Fibroblast of the aortic adventitia (primary cell): ENCODE results near the gene CHCHD4. TPM values are rescaled to one million over a fixed set of nuclear protein-coding genes. Genes with fewer than 3 reads are reported as not detected.
A peak's percentile ranks its signal among the peaks of the same experiment; 100 is the strongest.

Experiments used
- DNase-seq: peaks from one replicate; pipeline ENCODE4 v3.0.0-alpha.2; 2010; ENCODE audit warnings: low read depth
- H3K4me3 ChIP-seq: 2 replicates; pipeline ENCODE4 v1.5.1; 2011; ENCODE audit warnings: low read depth, mild to moderate bottlenecking, control low read depth, low read length, moderate library complexity
- total RNA-seq: library from RNA; depleted of rRNA; stranded (reverse); fragments of >200 nt; gene quantifications from 2 replicates; pipeline ENCODE4 v1.2.3, GENCODE V29; 2012; ENCODE audit warnings: low replicate concordance
- TF ChIP-seq, protein P1 (sequence below): IDR thresholded peaks from 2 replicates; pipeline ENCODE4 v1.5.1; 2011; ENCODE audit warnings: mild to moderate bottlenecking, low read length, control low read depth, inconsistent platforms; ENCODE audit not compliant: insufficient read depth

The CHCHD4 gene
- total RNA-seq, 1 donor, result 12.7 TPM

DNA sequence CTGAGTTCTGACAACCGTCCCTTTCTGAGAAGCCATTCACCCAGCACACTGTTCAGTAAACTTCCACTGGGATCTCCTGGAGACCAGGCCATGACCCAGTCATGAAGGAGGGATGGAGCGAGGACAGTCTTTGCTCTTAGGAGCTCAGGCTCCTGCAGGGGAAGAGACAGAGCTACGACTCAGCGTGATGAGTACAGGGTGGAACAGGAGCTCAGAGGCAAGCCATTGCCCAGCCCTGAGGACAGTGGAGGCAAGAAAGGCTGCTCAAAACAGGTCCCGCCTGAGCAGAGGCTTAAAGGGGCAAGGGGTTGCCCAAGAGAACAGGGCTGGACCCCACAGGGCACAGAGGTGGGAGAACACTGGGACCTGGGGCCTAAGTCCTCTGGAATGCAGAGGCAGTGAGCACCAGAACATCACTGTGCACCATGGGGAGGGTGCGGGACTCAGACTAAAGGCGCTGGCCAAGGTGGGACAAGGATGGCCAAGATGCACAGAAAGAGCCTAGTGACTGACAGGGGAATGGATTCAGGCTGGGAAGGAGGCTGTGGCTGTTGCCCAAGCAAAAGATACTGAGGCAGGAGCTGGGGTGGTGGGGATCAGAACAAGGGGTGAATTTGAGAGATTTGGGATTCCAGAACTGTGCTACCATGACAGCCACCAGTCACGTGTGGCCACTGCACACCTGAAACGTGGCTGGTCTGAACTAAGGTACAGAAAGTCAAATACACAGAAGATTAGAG is 26.0 kb upstream of the CHCHD4 start:
- no peak for DNase-seq
- H3K4me3 ChIP-seq, result no peak overlapping the region
- TF ChIP-seq, protein P1, sequence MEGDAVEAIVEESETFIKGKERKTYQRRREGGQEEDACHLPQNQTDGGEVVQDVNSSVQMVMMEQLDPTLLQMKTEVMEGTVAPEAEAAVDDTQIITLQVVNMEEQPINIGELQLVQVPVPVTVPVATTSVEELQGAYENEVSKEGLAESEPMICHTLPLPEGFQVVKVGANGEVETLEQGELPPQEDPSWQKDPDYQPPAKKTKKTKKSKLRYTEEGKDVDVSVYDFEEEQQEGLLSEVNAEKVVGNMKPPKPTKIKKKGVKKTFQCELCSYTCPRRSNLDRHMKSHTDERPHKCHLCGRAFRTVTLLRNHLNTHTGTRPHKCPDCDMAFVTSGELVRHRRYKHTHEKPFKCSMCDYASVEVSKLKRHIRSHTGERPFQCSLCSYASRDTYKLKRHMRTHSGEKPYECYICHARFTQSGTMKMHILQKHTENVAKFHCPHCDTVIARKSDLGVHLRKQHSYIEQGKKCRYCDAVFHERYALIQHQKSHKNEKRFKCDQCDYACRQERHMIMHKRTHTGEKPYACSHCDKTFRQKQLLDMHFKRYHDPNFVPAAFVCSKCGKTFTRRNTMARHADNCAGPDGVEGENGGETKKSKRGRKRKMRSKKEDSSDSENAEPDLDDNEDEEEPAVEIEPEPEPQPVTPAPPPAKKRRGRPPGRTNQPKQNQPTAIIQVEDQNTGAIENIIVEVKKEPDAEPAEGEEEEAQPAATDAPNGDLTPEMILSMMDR, result no peak

DNA sequence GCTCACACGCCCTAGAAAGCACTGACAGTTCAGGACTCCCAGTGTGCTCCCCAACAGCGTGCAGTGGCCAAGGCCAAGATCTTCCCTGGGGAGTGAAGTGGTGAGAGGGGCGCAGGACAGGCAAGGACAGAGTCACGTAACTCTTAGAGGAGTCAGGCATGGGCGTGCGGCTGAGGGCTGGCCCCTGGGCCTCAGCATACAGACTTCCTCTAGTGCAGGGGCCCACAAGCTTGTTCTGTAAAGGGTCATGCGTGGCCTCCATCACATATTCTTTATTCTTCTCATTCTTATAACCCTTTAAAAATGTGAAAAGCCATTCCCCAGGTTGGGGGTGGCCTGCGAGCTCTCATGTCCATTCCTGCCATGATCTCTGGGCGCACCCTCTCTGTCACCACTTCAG is 25.4 kb upstream of the CHCHD4 start:
- DNase-seq, result no peak
- TF ChIP-seq, protein P1, result no peak
- no peak overlapping the region for H3K4me3 ChIP-seq

DNA sequence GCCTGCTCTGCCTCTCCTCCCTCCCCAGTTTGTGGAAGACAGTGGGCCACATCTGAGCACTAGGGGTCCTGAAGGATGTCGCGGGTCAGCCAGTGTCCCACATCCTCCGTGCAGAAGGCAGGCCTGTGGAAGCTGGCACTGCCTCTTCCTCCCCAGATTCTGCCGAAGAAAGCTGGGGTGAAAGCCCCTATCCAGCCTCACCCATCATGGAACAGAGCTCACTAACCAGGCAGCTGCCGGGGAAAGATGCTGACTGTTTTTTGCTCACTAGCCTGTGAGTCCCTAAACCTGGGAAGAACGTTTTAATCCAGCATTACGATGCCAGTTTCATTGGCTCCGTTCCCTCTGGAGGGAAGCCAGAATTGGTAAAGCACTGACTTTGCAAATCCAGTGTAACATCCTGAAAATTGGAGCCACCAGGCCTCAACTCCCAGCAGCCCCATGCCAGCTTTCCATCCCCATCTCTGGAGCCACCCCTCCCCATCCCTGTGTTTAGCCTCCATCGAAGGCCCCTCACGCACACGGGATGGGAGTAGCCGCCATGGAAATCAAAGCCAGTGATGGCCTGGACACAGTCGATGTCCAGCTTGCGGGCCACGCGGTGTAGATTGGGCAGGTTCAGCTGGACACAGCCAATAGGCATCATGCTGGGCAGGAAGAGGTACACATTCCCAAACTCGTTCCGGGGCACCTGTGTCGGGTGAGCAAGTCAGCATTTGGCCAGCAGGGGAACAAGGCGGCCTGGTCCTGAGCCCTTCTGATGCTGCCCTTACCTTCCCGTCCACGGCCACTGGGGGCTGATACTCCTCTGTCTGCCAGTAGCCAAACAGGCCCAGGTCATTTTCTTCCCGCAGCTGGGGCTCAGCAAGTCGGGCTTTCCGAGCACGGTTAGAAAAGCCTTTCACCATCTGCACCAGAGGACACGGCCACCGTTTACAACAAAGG is 23.6 kb upstream of the CHCHD4 start:
- TF ChIP-seq, protein P1, result peak; percentile 11
- no peak overlapping the region for H3K4me3 ChIP-seq
- DNase-seq, result no peak

DNA sequence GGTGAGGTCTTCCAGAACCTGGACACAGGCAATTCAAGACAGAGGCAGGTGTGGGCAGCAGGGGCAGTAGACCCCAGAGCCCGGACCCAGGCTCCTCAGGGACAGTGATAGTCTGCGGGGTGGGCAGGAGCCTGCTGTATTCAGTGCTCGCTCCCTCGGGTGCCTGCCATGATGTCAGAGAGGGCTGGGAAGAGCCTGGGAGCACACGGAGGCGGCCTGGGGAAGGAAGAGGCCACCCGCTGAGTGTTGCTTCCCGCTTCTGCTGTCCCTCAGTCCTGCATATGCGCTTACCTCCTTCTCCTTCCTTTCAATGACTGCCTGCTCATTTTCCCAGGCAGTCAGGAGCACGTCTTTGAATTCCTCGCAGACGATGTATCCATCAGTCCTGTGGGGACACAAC is 22.9 kb upstream of the CHCHD4 start:
- no peak for DNase-seq
- TF ChIP-seq, protein P1, result no peak
- H3K4me3 ChIP-seq, result no peak overlapping the region

DNA sequence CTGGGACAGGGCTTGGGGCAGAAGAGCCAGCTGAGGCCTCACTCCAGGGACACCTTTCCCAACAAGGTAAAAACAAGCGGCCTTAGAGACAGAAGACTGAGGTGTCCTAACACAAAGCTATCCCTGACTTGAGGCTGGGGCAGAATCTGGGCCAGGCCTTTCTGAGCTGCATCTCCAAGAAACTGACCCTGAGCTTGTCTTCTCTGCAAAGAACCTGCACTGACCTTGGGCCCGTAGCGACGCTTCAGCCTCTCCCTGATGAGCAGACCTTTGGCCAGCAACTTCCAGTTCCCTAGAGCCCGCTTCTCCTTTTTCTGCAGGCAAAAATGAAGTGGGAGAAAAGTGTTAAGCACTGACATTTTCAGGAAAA is 22.4 kb upstream of the CHCHD4 start:
- TF ChIP-seq, protein P1, result no peak
- DNase-seq, result no peak
- no peak overlapping the region for H3K4me3 ChIP-seq

DNA sequence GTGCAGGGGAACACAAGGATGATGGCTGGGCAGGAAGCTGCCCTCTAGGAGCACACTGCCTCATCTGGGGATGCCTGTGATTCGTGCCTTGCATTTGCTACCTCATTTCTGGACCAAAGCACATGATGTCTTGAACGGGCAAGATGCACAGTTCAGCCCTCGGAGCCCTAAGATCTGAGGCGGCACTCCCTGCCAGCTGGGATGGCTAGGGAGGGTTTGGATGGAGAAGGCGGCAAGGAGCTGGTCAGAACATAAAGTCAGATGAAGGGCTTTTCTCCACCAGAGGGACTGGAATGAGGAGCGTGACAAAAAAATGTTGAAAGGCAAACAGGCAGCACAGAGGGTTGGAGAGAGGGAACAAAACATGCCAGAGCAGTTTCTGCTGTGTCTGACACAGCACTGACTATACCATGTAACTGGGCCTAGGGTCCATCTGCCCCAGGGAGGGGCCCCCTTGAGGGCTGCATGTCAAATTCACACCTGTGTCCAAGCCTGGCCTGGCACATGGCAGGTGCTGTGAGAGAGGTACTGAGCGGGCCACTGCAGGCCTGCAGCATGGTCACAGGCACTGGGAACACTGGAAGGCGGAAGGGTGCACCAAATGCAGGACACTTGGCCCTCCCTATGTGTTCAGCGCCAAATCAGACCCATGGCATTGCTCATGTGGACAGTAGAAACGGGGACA is 21.9 kb upstream of the CHCHD4 start:
- H3K4me3 ChIP-seq, result no peak overlapping the region
- DNase-seq, result no peak
- TF ChIP-seq, protein P1, result no peak
